OCI-LY1 (cell line): ENCODE measurements around the gene SLC31A2.

ENCODE experiments used
- EZH2 ChIP-seq: fragments of 200-600 bp; sonication (generic), shearing (Covaris generic); IDR thresholded peaks from 2 replicates; pipeline ENCODE4 v1.8.0; 2017; ENCODE audit warnings: borderline replicate concordance, mixed run types, mild to moderate bottlenecking, antibody characterized with exemption, low read length, moderate library complexity, mixed read lengths
- TF ChIP-seq, protein P1 (sequence below): fragments of 200-600 bp; sonication (generic), shearing (Covaris generic); IDR thresholded peaks from 2 replicates; pipeline ENCODE4 v1.5.1; 2017; ENCODE audit warnings: mild to moderate bottlenecking, antibody characterized with exemption, low read length, moderate library complexity, mixed read lengths

DNA sequence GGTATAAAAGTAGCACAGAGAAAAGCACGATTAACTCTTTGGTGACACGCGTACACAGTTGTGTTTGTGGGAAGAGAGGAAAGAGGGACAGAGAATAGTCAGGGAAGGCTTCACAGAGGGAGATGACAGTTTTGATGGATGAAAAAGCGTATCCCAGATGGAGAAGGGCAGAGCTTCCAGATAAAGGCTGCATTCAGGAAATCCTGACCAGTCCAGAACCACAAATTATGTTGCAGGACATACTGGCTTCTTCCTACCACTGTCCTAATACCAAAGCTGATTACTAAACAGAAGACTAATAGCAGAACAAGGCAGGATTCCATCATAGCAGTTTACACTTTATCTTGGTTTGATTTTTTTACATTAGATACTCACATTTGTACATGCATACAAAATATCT is 34.5 kb downstream of the SLC31A2 start:
- TF ChIP-seq, protein P1, sequence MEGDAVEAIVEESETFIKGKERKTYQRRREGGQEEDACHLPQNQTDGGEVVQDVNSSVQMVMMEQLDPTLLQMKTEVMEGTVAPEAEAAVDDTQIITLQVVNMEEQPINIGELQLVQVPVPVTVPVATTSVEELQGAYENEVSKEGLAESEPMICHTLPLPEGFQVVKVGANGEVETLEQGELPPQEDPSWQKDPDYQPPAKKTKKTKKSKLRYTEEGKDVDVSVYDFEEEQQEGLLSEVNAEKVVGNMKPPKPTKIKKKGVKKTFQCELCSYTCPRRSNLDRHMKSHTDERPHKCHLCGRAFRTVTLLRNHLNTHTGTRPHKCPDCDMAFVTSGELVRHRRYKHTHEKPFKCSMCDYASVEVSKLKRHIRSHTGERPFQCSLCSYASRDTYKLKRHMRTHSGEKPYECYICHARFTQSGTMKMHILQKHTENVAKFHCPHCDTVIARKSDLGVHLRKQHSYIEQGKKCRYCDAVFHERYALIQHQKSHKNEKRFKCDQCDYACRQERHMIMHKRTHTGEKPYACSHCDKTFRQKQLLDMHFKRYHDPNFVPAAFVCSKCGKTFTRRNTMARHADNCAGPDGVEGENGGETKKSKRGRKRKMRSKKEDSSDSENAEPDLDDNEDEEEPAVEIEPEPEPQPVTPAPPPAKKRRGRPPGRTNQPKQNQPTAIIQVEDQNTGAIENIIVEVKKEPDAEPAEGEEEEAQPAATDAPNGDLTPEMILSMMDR = no peak
- TF ChIP-seq EZH2 = no peak
